Activated CD4-positive, alpha-beta T cell treated with anti-CD3 and anti-CD28 coated beads for 24 hours (primary cell): ENCODE measurements around the gene OR5B2.
"Not testable (repeated sequence)": the region's sequence is repeated elsewhere in the genome, so short reads cannot be mapped to it uniquely, and the experiment has no call there.

ENCODE experiments used
- DNase-seq, 2 donors: peaks; one replicate each; pipeline ENCODE4 v3.0.0-alpha.2; 2020; ENCODE audit warnings: low read depth in 2 of 2

The OR5B2 gene

DNA sequence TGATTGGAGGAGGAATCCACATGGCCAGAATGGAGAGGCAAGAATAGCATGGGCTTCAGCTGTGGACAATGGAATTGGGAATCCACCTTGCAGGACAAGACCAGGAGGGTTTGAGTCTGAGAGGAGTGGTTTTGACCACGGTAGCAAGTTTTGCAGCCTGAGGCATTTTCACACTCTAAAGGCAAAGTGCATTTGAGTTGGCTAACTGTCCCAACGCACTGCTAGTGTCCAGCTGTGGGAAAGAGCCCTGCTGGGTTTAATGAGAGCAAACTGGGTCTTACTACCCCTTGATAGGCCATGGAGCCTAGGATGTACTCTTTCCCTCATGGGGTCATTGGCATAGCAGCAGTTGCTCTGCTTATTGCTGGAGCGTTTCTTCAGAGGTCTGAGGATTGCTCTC, at the start of gene OR5B2:
TSS of gene OR5B2 (minus strand) at position 101 of the 400 bp plus-strand sequence. CDS start 4,860 bp downstream, outside the sequence.
- DNase-seq = no peak

DNA sequence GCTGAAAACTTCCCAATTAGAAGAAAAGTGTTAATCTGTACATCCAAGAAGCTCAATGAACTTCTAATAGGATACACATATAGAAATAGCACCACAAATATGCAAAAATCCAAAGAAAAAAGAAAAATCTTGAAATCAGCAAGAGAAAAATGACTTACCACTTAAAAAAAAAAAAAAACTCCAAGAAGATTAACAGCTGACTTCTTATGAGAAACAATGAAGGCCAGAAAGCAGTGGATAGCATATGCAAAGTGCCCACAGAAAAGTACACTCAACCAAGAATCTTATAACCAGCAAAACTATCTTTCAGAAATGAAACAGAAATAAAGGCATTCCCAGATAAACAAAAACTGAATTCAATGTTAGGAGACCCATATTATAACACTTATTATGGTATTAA, 44.0 kb upstream of the OR5B2 start:
- no peak for DNase-seq

DNA sequence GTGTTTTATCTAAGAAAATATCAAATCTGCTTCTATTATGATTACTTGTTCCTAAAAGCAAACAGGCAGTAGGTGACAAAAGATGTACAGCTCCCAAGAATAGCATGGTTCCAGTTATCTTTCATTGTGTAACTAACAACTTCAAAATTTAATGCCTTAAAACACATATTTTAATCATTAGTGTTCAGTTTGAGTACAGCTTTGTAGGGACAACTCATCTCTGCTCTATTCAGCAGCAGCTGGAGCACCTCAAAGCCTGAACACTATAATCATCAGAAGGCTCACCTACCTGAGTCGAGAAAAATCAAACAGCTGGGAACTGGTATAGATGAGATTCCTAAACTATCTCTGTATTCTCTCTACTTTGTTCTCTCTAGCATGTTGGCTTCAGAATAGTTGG, 38.4 kb upstream of the OR5B2 start:
- DNase-seq = no peak

DNA sequence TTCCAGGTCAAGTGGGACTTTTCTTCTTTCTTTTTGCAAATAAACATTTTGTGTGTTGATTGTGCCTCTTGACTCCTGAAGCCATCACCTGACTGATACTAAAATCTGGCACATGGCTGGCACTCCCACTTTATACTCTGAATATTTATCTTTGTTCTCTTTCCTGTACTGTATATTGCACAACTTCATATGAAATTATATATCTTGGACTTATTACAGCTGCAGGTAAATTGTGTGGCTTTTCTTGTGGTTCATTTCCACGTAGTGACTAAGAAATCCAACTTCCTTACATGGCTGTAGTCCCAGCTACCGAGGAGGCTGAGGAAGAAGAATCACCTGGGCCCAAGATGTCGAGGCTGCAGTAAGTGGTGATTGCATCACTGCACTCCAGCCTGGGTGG, 37.8 kb upstream of the OR5B2 start:
- DNase-seq = no peak

DNA sequence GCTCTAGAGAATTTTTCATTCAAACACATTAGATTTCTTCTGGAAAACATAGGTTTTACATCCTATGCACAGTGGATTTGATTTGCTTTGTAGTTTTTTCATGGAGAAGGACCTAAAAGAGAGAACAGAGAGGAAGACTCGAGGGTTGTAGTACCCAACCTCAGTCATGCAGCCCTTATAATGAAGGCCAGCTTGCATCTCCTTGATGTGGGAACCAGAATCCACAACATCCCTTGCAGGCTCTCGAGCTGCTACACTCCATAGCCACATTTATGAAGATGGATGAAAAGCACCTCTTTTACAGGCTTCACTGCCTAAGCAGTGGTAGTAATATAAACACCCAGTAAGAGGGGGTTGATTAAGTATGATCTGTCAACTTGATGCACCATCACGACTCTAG, 23.7 kb upstream of the OR5B2 start:
- DNase-seq = no peak

DNA sequence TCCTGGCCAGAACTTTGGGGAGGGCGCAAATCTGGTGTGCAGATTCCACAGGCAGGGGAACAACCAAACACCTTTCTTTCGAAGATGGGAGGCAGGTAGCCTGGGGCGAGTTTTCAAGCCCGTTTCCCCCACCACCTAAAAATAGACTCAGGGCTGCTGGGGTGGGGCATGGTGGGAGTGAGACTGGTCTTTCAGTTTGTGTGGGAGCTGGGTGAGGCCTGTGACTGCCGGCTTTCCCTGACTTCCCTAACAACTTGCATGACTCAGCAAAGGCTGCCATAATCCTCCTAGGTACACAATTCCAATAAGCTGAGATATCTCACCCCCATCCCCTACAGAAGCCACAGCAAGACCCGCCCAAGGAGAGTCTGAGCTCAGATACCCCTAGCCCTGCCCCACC, 18.4 kb upstream of the OR5B2 start:
- no peak for DNase-seq

DNA sequence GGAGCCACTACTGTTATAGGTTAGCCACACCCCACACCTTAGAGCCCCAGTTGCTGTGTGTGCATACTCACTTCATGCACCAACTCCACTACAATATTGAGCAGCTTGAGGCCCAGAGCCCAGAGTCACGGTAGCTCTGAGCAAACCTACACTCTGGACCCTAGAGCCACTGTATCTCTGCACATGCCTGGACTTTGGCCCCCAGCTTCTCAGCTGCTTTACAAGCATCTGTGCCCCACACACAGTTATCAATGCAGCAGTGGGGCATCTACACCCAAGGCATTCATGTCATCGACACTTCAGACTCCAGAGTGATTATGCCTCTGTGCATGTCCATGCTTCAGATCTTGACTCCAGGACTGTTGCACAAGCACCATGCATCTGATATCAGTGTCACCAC, 16.4 kb upstream of the OR5B2 start:
- no peak for DNase-seq

DNA sequence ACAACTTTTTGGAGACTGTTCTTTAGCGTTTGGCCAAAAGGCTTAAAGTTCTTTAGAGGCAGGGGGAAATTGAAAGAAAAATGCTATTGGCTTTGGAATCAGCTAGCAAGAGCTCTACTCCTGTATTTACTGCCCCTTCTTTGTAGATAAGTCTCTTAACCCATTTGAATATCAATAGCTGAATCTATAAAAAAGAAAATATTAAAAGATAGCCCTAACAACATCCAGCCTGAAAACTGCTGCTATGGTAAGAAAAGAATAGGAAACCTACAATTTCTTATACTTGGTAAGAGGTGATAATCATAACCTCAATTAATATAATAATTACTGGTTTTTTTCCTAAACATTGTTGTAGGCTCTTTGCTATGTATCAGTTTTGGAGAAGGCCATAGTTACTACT, 14.2 kb upstream of the OR5B2 start, which contains the start of gene OR5B12:
TSS of gene OR5B12 (minus strand) at position 101 of the 400 bp plus-strand sequence. CDS start 2,085 bp downstream, outside the sequence.
- no peak for DNase-seq

DNA sequence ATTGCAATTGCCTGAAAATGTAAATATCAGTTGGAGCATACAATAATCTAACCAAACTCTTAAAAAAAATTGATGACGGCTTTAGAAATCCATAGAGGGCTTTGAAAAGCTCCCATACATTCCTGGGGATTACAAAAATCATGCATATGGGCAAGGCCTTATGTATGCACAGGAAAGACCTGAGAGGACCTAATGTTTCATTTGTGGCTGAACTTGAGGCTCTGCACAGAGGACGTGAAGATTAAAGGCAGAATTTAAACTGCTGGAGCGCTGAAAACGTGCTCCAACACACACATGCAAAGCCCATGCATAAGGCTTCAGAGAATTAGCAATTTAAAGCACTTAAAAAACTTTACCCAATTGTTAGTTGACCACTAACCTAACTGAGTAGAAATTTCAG, 10.6 kb upstream of the OR5B2 start:
- DNase-seq = no peak

DNA sequence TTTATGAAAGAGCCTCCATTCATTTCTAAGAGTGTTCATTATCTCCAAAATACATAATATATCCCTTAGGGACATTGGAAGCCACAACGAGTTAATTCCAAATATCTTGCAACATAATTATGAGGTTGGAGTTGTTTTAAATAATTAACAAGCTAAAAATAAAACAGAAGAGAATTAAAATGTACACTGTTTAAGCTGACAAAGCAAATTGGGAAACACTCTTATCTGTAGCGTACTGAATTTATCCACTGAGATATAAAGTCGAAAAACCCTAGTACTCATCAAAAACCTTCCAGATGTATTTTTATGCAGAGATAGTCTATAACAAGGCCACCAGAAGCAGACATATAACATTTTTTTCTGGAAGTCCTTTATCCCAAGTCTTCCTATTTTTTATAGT, 6.3 kb upstream of the OR5B2 start:
- DNase-seq = no peak

DNA sequence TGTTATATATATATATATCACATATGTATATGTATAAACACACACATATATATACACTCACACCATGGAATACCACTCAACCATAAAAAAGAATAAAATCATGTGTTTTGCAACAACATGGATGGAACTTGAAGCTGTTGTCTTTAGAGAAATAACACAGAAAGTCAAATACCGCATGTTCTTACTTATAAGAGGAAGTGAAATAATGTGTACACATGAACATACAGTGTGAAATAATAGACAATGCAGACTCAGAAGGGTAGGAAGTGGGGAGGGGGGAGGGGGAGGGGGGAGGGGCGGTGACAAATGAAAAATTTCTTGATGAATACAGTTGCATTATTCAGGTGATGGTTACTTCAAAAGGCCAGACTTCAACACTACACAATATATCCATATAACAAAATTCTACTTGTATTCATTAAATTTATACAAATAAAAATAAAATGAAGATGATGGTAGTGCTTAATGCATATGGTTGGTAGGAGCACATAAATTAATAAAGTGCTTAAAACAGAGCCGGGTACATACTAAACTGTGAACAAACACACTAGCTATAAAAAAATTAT, 5.8 kb upstream of the OR5B2 start:
- no peak for DNase-seq

DNA sequence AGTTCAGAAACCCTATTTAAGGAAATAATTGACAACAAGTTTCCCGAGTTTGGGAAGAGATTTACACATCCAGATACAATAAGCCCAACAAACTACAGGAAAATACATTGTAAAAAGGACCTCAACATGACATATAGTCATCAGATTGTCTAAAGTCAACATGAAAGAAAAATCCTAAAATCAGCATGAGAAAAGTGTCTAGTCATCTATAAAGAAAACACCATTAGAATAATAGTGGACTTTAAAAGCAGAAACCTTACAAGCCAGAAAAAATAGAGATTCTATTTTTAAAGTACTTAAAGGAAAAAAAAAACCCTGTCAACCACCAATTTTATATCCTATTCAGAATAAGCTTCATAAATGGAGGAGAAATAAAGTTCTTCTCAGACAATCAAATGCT, 1.4 kb upstream of the OR5B2 start:
- DNase-seq = no peak

DNA sequence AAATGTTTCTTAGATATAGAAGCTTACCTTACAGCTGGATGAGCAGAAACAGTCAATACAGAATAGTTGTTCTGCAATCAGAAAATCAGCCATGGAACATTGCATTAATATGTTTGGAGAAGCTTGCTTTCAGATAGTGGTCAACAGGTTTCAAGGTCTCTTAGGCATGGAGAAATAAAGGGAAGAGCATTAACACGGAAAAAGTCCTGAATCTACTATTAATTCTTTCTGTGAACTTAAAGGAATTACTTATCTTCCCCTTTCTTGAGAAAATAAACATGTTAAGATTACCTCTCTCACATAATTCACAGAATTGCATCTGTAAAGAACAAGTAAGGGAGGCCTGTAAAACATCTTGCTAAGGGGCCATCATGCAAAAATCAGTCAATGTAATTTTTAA, 21.1 kb downstream of the OR5B2 start, which contains the start of gene OR5B3:
TSS of gene OR5B3 (minus strand) at position 101 of the 400 bp plus-strand sequence. CDS start 3,465 bp downstream, outside the sequence.
- no peak for DNase-seq

DNA sequence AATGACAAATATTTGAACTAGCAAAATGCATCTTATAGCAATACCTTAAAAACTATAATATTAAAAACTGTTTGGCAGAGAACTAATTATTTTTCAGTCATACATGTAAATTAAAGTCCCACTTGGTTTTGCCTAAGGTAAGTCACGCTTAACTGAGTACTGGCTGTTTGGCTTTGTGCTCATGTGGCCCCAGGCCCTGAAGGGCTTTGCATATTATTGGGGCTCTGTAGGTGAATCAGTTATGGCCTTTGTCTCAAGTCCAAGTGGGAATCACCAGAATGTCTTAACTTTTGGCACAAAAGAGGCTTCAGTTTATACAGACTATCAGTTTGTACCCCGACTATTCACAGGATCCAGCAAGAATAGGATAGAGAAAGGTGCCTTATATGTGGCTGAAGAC, 28.3 kb downstream of the OR5B2 start:
- DNase-seq = not testable (repeated sequence)

DNA sequence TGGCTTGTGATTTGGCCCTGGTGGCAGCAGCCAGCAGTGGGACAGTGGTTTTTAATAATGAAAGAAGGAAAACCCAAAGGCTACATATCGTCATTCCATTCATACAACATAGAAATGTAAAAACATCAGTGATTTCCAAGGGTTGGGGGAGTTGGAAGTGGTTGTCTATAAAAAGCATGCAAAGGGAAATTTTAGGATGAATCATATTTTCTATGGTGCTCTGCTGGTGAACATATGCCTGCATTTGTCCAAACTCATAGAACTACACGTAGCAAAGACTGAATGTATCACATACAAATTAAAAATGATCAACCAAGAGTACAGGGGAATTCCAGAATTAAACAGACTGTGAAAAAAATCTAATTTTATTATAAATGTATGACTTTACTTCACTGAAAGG, 32.3 kb downstream of the OR5B2 start:
- DNase-seq = no peak

DNA sequence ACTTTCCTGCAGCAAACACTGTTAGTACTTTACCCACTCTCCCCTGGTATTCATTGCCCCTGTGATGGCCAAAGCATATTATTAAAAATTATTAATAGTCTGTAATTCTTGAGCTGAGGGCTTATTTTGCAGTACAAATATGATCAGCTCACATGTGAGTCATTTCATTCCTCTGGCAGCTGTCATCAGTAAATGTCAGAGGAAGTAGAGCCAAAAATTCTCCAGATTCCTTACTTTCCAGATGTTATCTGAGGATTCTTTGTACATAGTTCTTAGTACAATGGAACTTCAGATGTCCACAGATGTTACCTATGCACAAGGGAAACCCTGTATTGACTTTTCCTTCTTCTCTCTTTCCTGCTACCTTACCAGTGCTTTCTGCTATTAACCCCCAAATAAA, 33.7 kb downstream of the OR5B2 start:
- DNase-seq = no peak

DNA sequence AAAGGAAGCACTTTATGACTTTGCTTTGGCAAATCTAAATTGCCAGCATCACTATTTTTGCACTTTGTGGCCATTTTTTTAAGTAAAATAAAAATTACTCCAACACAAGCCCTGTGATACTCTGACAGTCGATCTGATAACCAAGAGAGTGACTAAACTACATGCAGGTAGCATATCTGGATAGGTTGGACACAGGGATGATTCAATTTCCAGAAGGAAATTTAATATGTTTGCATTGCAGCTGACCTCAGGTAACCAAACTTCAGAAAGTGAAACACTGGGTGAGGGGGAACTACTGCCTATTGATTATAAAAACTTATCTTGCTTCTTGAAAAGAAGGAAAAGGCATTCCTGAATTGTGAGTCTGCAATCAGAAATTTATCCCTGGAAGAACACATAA, 35.2 kb downstream of the OR5B2 start:
- DNase-seq = no peak

DNA sequence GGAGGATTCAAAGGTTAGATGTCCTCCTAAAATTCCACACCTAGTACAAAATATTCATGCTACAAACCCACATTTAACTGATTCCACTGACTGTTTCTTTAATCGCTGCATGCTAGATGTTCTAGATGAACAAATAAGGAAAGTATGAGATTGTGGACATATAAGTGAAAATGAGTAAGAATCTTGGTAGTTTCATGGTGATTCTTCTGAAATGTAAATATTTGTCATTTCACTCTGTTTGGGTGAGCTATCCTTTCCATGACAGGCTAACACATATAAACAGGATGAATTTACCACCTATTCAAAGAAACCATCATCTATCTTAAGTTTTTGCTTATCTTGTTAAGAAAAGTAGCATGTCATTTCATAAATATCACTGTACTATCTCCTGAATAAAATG, 36.0 kb downstream of the OR5B2 start:
- no peak for DNase-seq

DNA sequence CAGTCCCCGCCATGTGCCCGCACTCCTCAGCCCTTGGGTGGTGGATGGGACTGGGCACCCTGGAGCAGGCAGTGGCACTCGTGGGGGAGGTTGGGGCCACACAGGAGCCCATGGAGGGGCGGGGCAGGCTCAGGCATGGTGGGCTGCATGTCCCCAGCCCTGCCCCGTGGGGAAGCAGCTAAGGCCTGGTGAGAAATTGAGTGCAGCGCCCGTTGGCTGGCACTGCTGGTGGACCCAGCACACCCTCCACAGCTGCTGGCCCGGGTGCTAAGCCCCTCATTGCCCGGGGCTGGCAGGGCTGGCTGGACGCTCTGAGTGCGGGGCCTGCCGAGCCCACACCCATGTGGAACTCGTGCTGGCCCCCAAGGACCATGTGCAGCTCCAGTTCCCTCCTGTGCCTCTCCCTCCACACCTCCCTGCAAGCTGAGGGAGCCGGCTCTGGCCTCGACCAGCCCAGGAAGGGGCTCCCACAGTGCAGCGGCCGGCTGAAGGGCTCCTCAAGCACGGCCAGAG, 37.3 kb downstream of the OR5B2 start:
- no peak for DNase-seq
